HUES6 (cell line): Measurements from ENCODE around the gene RPL3.

Experiments used
- H3K27ac ChIP-seq: 2 replicates; pipeline ENCODE4 v1.7.0; 2013; ENCODE audit warnings: low read depth, mild to moderate bottlenecking, low read length, inconsistent platforms
- H3K27me3 ChIP-seq: 2 replicates; pipeline ENCODE4 v1.6.1; 2013; ENCODE audit warnings: low read length; ENCODE audit not compliant: control insufficient read depth, insufficient read depth
- H3K36me3 ChIP-seq: 2 replicates; pipeline ENCODE4 v1.6.1; 2013; ENCODE audit warnings: low read length; ENCODE audit not compliant: control insufficient read depth, insufficient read depth
- H3K4me1 ChIP-seq: 2 replicates; pipeline ENCODE4 v1.6.1; 2013; ENCODE audit warnings: low read length; ENCODE audit not compliant: control insufficient read depth, insufficient read depth
- H3K4me3 ChIP-seq: 2 replicates; pipeline ENCODE4 v1.5.1; 2013; ENCODE audit warnings: low read depth, low read length
- H3K9ac ChIP-seq: one replicate; pipeline ENCODE4 v1.6.1; 2013; ENCODE audit warnings: mild to moderate bottlenecking, low read length
- H3K9me3 ChIP-seq: 2 replicates; pipeline ENCODE4 v1.6.1; 2013; ENCODE audit warnings: low read depth, low read length; ENCODE audit not compliant: control insufficient read depth, insufficient read depth

RPL3 gene

DNA sequence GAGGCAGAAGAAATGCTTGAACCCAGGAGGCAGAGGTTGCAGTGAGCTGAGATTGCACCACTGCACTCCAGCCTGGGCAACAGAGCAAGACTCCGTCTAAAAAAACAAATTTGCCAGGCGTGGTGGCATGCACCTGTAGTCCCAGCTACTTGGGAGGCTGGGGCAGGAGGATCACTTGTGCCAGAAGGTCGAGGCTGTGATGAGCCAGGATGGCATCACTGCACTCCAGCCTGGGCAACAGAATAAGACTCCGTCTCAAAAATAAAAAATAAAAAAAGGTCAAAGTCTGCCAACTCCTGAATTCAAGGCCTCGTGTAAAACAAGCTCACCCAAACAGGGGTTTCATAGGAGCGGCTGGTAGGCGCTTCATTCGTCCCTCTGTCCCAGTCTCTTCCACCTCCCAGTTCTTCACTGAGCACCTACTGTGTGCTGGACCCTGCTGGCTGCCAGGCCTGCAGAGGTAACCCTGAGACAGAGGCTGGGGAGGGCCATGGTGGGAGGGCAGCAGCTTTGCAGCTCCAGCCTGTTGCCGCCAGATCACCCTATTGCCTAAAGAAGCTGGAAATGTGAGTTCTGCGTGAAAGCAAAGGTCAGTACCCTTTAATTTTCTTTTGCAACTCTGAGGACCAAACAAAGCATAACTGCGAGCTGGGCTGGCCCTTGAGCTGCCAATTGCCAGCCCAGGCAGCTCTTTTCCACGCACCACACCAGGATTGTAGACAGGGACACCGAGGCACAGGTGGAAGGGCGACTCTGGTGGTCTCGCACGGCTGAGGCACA lies 15.3 kb downstream of the RPL3 start:
- H3K27ac ChIP-seq: no peak overlapping the region
- H3K4me3 ChIP-seq: no peak overlapping the region
- no peaks in the 10 kb centered on the region for H3K36me3 ChIP-seq
- peaks cover 2% of the 10 kb centered on the region; the same call in 1 of the 2 replicates for H3K9me3 ChIP-seq
- H3K4me1 ChIP-seq: peaks cover 20% of the 10 kb centered on the region
- no peak overlapping the region for H3K9ac ChIP-seq
- H3K27me3 ChIP-seq: no peaks in the 10 kb centered on the region

DNA sequence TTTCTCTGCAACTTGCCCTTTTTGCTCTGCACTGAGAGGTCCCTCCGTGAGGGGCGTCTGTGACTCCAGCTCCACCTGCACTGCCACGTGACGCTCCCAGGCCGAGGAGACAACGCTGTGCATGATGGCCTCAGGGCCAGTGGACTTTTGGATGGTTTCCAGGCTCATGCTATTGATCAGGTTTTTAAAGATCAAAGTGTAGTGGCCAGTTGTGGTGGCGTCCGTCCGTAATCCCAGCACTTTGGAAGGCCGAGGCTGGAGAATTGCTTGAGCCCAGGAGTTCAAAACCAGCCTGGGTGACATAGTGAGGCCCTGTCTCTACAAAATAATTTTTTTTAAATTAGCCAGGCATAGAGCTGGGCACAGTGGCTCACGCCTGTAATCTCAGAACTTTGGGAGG lies 16.1 kb downstream of the RPL3 start:
- H3K27ac ChIP-seq: no peak overlapping the region
- peaks cover 2% of the 10 kb centered on the region; the same call in 1 of the 2 replicates for H3K9me3 ChIP-seq
- H3K4me1 ChIP-seq: peaks cover 15% of the 10 kb centered on the region
- H3K9ac ChIP-seq: no peak overlapping the region
- no peaks in the 10 kb centered on the region for H3K27me3 ChIP-seq
- H3K36me3 ChIP-seq: no peaks in the 10 kb centered on the region
- H3K4me3 ChIP-seq: no peak overlapping the region

DNA sequence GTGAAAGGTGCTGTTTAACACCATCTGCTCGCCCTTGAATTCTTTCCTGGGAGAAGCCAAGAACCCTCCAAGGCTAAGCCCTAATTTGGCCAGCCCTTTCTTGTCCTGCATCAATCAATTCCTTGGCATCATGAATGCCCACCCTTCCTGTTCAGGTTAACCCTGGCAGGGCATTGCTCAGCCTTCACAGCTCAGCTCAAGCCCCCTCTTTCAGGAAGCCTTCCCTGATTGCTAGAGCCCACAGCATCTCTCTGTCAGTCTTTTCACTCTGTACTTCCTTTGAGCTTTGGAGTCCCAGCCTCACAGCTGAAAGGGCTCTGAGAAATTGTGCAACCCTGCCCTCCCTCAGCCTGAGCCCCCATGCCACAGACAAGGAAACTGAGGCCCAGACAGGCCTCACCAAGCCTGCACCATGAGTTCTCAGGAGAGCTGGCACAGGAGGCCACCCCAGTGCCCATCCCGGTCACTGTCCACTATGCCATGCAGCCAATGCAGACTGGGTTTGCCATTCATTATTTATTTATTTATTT lies 16.9 kb downstream of the RPL3 start:
- Histone ChIP-seq H3K4me3 (no peak overlapping the region), H3K9me3 (peaks cover 2% of the 10 kb centered on the region; the same call in 1 of the 2 replicates), H3K9ac (no peak overlapping the region), H3K4me1 (peaks cover 23% of the 10 kb centered on the region), H3K27ac (no peak overlapping the region), H3K27me3 (no peaks in the 10 kb centered on the region), H3K36me3 (no peaks in the 10 kb centered on the region)

- no peaks in the 10 kb centered on the region for H3K36me3 ChIP-seq
- no peak overlapping the region for H3K27ac ChIP-seq
- H3K27me3 ChIP-seq: no peaks in the 10 kb centered on the region
- peaks cover 2% of the 10 kb centered on the region; the same call in 1 of the 2 replicates for H3K9me3 ChIP-seq
- H3K9ac ChIP-seq: no peak overlapping the region
- H3K4me3 ChIP-seq: no peak overlapping the region
- H3K4me1 ChIP-seq: peaks cover 29% of the 10 kb centered on the region
Measured at GRCh38 chr22:39301926-39302325, 17.5 kb downstream of the RPL3 start.

DNA sequence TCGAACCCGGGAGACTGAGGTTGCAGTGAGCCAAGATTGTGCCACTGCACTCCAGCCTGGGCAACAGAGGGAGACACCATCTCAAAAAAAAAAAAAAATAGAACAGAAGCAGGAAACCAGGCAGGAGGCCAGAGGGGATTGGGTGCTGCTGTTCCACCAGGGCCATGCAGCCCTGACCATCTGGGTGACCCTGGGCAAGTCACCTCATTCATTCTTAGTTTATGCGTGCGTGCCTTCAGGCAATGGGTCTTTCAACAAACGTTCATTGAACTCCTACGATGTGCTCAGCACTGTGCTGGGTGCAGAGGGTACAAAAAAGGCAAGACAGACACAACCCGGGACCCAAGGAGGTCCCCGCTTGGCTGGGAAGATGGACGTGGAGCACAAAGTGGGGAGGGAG lies 18.3 kb downstream of the RPL3 start:
- H3K9me3 ChIP-seq: peaks cover 2% of the 10 kb centered on the region; the same call in 1 of the 2 replicates
- no peaks in the 10 kb centered on the region for H3K27me3 ChIP-seq
- H3K27ac ChIP-seq: no peak overlapping the region
- peaks cover 29% of the 10 kb centered on the region for H3K4me1 ChIP-seq
- no peak overlapping the region for H3K9ac ChIP-seq
- no peaks in the 10 kb centered on the region for H3K36me3 ChIP-seq
- no peak overlapping the region for H3K4me3 ChIP-seq

DNA sequence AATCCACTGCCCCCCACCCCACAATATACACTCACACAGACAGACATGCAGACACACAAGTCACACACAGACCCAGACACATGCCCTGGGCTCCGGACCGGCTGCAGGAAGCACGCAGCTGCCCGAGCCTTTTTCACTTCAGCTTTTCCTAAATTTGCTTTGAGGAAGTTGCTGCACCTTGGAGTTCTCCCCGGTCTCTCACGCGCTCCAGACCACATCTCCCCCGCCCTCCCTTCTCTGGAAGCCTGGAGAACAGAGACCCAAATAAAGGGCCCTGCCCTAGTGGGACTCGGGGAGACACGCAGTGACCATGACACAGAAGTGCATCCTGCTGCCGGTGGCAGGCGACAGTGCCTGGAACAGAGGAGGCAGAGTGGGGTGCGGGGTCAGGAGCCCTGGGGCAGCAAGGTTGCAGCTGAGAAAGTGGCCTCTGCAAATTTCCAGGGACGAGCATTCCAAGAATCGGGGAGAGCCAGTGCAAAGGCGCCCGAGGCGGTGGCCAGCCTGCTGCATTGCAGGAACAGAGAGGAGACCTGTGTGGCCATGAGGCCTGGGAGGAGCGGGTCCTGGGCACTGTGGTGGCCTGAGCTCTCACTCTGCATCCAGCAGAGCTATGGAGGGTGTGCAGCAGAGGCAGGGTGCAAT lies 19.1 kb downstream of the RPL3 start:
- H3K4me1 ChIP-seq: peaks cover 29% of the 10 kb centered on the region
- no peaks in the 10 kb centered on the region for H3K36me3 ChIP-seq
- peak overlapping the region; percentile 13 for H3K9ac ChIP-seq
- H3K4me3 ChIP-seq: no peak overlapping the region
- no peaks in the 10 kb centered on the region for H3K27me3 ChIP-seq
- H3K27ac ChIP-seq: no peak overlapping the region; the same call in 1 of the 2 replicates
- peaks cover 2% of the 10 kb centered on the region; the same call in 1 of the 2 replicates for H3K9me3 ChIP-seq

DNA sequence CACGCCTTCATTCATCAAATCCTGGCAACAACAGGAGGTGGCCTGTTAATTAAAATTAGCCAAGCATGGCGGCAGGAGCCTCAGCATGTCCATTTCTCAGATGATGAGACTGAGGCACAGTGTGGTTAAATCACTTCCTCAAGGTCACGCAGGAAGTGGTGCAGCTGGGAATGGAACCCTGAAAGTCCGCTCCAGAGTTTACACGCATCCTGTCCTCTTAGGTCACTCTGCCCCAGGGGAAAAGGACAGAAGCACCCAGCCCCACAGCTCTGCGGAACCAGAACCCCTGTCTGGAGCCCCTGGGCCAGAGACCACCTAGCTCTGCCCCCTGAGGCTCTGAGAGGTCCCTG lies 19.6 kb downstream of the RPL3 start:
- H3K36me3 ChIP-seq: no peaks in the 10 kb centered on the region
- H3K9ac ChIP-seq: peak overlapping the region; percentile 13
- no peak overlapping the region; the same call in 1 of the 2 replicates for H3K27ac ChIP-seq
- peaks cover 2% of the 10 kb centered on the region; the same call in 1 of the 2 replicates for H3K9me3 ChIP-seq
- H3K27me3 ChIP-seq: no peaks in the 10 kb centered on the region
- no peak overlapping the region for H3K4me3 ChIP-seq
- peaks cover 29% of the 10 kb centered on the region for H3K4me1 ChIP-seq

- H3K4me3 ChIP-seq: no peak overlapping the region
- no peak overlapping the region; the same call in 1 of the 2 replicates for H3K27ac ChIP-seq
- H3K27me3 ChIP-seq: no peaks in the 10 kb centered on the region
- H3K9ac ChIP-seq: peak overlapping the region; percentile 39
- H3K4me1 ChIP-seq: peaks cover 39% of the 10 kb centered on the region
- peaks cover 2% of the 10 kb centered on the region; the same call in 1 of the 2 replicates for H3K9me3 ChIP-seq
- H3K36me3 ChIP-seq: no peaks in the 10 kb centered on the region
Measured at GRCh38 chr22:39298241-39298987, 21.0 kb downstream of the RPL3 start.

- H3K9me3 ChIP-seq: peaks cover 2% of the 10 kb centered on the region; the same call in 1 of the 2 replicates
- H3K4me3 ChIP-seq: no peak overlapping the region
- no peak overlapping the region; the same call in 1 of the 2 replicates for H3K27ac ChIP-seq
- H3K4me1 ChIP-seq: peaks cover 42% of the 10 kb centered on the region
- H3K9ac ChIP-seq: peak overlapping the region; percentile 39
- H3K27me3 ChIP-seq: no peaks in the 10 kb centered on the region
- H3K36me3 ChIP-seq: no peaks in the 10 kb centered on the region
Measured at GRCh38 chr22:39297490-39298240, 21.8 kb downstream of the RPL3 start.

GRCh38 chr22:39296981-39297489 lies 22.4 kb downstream of the RPL3 start:
- H3K36me3 ChIP-seq: no peaks in the 10 kb centered on the region
- no peaks in the 10 kb centered on the region for H3K9me3 ChIP-seq
- H3K9ac ChIP-seq: no peak overlapping the region
- H3K4me3 ChIP-seq: no peak overlapping the region
- peaks cover 47% of the 10 kb centered on the region for H3K4me1 ChIP-seq
- H3K27me3 ChIP-seq: no peaks in the 10 kb centered on the region
- H3K27ac ChIP-seq: no peak overlapping the region
